GM06990 (cell line): ENCODE measurements around the gene PPP6R3.
"Not testable (repeated sequence)": the region's sequence is repeated elsewhere in the genome, so short reads cannot be mapped to it uniquely, and the experiment has no call there.

Source experiments
- DNase-seq: peaks from one replicate; pipeline ENCODE4 v3.0.0-alpha.2; 2011; ENCODE audit not compliant: insufficient read length; ENCODE audit errors: extremely low read depth
- H3K27me3 ChIP-seq: replicated peaks from 2 replicates; pipeline ENCODE4 v1.6.0; 2011; ENCODE audit warnings: low read length; ENCODE audit not compliant: control insufficient read depth, insufficient read depth
- H3K36me3 ChIP-seq: 2 replicates; pipeline ENCODE4 v1.5.1; 2011; ENCODE audit warnings: low read length; ENCODE audit not compliant: control insufficient read depth, insufficient read depth
- H3K4me3 ChIP-seq: replicated peaks from 2 replicates; pipeline ENCODE4 v1.5.1; 2011; ENCODE audit warnings: low read depth, mild to moderate bottlenecking, control low read depth, low read length
- CTCF ChIP-seq: IDR thresholded peaks from 2 replicates; pipeline ENCODE4 v1.5.1; 2011; ENCODE audit warnings: low read length, control low read depth, mild to moderate bottlenecking, inconsistent platforms; ENCODE audit not compliant: insufficient read depth, poor library complexity, severe bottlenecking

The PPP6R3 gene

GRCh38 chr11:68470304-68470811, 9.8 kb downstream of the PPP6R3 start:
- Histone ChIP-seq H3K4me3 (no peak overlapping the region), H3K27me3 (no peaks in the 10 kb centered on the region), H3K36me3 (peaks cover 4% of the 10 kb centered on the region)
- TF ChIP-seq CTCF = no peak
- DNase-seq = no peak

GRCh38 chr11:68471360-68472340, 11.1 kb downstream of the PPP6R3 start:
- DNase-seq = no peak
- H3K27me3 ChIP-seq = no peaks in the 10 kb centered on the region
- H3K4me3 ChIP-seq = no peak overlapping the region
- H3K36me3 ChIP-seq = peaks cover 4% of the 10 kb centered on the region
- no peak for TF ChIP-seq CTCF

- no peaks in the 10 kb centered on the region for H3K27me3 ChIP-seq
- peaks cover 2% of the 10 kb centered on the region; the same call in 1 of the 2 replicates for H3K36me3 ChIP-seq
- no peak for TF ChIP-seq CTCF
These were observed 12.2 kb downstream of the PPP6R3 start for GRCh38 chr11:68472778-68473177.

GRCh38 chr11:68473693-68474092, 13.1 kb downstream of the PPP6R3 start:
- no peak for DNase-seq
- peaks cover 2% of the 10 kb centered on the region; the same call in 1 of the 2 replicates for H3K36me3 ChIP-seq
- no peak for TF ChIP-seq CTCF

More at GRCh38 chr11:68472778-68473177, 12.2 kb downstream of the PPP6R3 start:
- H3K4me3 ChIP-seq = no peak overlapping the region
- no peak for DNase-seq

GRCh38 chr11:68475626-68476025, 15.1 kb downstream of the PPP6R3 start:
- not testable (repeated sequence) for H3K27me3 ChIP-seq, DNase-seq, H3K4me3 ChIP-seq, H3K36me3 ChIP-seq

More at GRCh38 chr11:68473693-68474092, 13.1 kb downstream of the PPP6R3 start:
- Histone ChIP-seq H3K4me3 (no peak overlapping the region), H3K27me3 (no peaks in the 10 kb centered on the region)

GRCh38 chr11:68479390-68479789, 18.8 kb downstream of the PPP6R3 start:
- no peak for TF ChIP-seq CTCF
- Histone ChIP-seq H3K4me3 (no peak overlapping the region), H3K27me3 (no peaks in the 10 kb centered on the region), H3K36me3 (no peaks in the 10 kb centered on the region)
- DNase-seq = no peak
